ENCODE data around the gene GAGE13.
"Not testable (repeated sequence)": the region's sequence is repeated elsewhere in the genome, so short reads cannot be mapped to it uniquely, and the experiment has no call there.

- not testable (repeated sequence) for TF ChIP-seq EZH2 (optimal IDR thresholded peaks at IDR 0.05; ENCODE audit: low read depth, low read length); CTCF (IDR thresholded peaks at IDR 0.05; ENCODE audit: low read length); EZH2phosphoT487 (IDR thresholded peaks at IDR 0.05; ENCODE audit: low read length)
These were observed 10.1 kb downstream of the GAGE13 start for GRCh38 chrX:49341449-49341848.

All from MM.1S (cell line).